HK-2 (cell line): ENCODE data around the gene GSTT2.
"Not testable (repeated sequence)": the region's sequence is repeated elsewhere in the genome, so short reads cannot be mapped to it uniquely, and the experiment has no call there.

Experiments used
- DNase-seq: peaks from one replicate; pipeline ENCODE4 v3.0.0-alpha.2; 2018; ENCODE audit not compliant: unreplicated experiment

The GSTT2 gene

GRCh38 chr22:23979557-23980240 lies at the start of gene GSTT2:
Gene GSTT2 (plus strand): TSS chr22:23980134.
- DNase-seq = not testable (repeated sequence)

DNA sequence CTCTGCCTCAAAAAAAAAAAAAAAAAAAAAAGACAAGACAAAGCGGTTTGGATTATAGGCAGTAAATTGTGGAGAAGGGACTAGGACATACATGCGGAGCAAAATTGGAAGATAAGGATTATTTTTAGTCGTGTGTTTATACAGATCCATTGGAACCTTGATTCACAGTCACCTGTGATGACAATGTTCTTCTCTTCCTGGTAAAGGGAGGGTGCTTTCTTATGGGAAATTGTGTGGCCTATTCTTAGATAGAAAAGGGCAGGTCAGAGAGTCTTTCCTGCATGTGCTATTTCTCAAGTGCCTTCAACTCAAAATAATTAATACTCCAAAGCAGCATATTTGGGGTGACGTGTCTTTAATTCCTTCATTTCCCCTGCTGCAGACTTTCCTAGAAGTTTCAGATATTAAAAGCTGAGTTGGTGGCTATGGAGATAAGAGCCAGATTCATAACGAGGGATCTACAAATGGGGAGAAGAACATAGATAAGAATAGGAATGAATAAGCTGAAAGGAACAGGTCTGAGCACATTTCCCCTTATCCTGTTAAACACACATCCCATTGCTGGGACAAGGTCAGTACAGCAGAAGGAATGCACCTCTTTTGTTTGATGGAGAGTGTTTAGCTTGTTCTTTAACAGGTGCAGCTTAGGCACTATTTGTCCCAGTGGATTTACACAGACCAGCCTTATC lies 41.5 kb upstream of the GSTT2 start:
- DNase-seq = no peak

DNA sequence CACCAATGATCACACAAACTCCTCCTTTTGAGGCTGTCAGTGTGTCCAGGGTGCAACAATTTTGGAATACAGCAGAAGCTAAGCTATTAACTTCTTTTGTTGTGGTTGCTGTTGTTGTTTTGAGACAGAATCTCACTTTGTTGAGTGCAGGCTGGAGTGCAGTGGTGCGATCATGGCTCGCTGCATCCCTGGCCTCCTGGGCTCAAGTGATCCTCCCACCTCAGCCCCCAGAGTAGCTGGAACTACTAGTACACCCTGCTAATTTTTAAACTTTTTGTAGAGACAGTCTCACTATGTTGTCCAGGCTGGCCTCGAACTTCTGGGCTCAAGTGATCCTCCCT lies 40.9 kb upstream of the GSTT2 start:
- no peak for DNase-seq

DNA sequence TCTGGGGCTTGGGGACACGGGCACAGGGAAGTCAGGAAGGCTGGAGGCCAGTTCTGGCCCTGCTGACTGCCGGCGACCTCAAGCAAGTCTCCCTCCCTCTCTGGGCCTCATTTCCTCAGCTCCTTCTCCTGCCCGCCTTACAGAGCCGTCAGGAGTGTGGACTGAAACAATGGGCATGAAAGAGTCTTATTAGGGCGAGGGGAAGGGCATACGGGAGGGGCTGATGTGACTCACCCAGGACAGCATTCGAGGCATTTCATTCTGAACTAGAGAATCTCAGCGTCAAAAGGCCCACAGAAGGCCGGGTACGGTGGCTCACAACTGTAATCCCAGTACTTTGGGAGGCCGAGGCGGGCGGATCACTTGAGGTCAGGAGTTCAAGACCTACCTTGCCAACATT lies 39.8 kb upstream of the GSTT2 start:
- DNase-seq = not testable (repeated sequence)

- DNase-seq = not testable (repeated sequence)
Measured at GRCh38 chr22:23947391-23947790, 32.5 kb upstream of the GSTT2 start.

DNA sequence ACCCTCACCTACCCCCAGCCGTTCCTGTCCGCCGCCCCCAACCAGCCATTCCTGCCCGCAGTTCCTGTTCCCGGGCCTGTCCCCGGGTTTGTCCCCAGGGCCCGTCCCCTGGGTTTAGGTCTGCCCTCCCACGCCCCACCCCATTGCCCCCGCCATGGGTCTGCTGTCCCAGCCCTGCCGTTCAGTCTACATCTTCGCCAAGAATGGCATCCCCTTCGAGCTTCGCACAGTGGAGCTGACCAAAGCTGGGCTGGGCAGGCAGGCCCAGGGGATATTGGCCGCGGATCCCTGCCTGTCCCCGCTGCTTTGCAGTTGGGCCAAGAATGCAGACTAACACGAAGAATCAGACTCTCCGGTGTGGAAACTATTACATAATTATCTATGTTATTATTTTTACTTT lies 30.2 kb upstream of the GSTT2 start:
- DNase-seq = not testable (repeated sequence)

DNA sequence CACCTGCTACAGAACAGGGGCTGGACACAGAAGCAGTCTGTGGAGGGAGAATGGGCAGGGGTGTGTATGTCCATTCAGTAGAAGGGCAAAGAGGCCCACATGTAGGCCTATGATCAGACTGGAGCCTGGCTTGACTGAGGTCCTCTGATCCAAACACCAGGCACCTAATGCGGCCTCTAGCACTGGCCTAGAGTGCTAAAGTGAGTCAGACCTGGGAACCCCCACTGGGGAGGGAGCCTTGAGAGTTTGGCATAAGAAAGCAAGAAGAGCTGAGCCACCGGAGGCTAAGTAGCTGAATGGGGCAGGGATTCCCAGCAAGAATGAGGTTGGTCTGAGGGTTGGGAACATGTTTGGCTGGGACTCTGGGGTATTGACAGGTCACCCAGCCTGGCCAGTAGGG lies 28.6 kb upstream of the GSTT2 start:
- not testable (repeated sequence) for DNase-seq

DNA sequence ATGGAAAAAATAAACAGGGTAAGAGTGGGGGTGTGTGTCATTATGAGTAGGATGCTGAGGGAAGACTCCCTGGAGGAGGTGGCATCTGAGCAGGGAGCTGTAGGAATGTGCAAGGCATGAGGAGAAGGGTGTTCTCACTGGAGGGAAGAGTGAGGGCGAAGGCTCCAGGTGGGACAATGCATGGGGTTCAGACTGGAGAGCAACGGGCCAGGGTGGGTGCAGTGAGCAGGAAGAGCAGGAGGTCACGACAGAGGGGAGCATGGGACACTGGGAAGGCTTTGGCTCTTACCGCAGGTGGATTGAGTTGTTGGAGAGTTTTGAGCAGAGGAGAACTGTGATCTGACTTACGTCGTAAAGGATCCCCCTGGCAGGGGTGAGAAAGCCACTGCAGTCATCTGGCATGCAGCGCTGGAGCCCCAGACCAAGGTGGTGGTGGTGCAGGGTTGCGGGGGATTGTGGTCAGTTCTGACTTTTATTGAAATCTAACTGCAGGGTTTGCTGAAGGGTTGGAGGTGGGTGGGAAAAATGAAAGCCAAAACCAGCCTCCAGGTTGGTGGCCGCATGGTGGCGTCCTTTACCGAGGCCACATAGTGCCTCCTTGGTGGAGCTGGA lies 27.0 kb upstream of the GSTT2 start:
- DNase-seq = not testable (repeated sequence)

DNA sequence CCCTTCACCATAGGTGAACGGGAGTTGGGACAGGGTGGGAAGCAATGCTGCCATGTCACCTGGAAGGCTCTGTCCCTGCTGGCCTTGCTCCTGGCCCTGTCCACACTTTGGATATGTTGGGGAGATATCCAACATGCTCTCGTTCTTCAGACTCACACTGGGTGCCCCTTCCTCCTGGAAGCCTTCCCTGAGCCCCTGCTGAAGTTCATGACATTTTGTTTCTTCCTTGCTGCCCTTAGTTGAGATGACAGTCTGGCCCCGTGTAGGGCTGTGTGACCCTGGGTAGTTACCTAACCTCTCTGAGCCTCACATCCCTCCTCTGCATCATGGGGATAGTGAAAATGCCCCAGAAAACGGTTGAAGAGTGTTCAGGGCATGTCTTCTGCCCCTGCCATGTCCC lies 26.4 kb upstream of the GSTT2 start:
- DNase-seq = not testable (repeated sequence)

DNA sequence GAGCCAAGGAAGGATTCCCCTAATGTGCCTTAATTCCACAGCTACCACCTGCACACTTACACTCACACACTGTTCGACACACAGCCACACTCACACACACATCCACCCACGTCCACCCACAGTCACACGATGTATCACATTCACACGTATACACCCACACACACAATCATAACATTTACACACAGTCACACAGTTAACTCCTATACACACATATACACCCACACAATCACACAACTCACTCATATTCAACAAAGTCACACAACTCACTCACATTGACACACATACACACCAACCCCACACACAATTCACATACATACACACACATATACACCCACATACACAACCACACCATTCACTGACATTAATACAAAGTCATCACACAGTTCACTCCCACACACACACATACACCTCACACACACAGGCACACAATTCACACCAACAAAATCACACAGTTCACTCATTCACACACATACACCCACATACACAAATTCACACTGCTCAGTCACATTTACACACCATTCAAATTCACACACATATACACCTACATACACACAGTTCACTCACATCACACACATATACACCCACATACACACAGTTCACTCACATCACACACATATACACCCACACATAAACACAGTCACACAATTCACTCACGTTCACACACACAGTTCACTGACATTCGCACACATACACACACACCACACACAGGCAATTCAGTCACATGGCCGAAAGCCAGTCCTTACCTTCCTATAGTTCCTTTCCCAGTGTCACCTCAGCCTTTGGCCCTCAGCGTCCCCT lies 25.5 kb upstream of the GSTT2 start:
- not testable (repeated sequence) for DNase-seq

- DNase-seq = not testable (repeated sequence)
Measured at GRCh38 chr22:23954991-23955305, 25.0 kb upstream of the GSTT2 start.

GRCh38 chr22:23955886-23956285 lies 24.0 kb upstream of the GSTT2 start:
- DNase-seq = not testable (repeated sequence)

DNA sequence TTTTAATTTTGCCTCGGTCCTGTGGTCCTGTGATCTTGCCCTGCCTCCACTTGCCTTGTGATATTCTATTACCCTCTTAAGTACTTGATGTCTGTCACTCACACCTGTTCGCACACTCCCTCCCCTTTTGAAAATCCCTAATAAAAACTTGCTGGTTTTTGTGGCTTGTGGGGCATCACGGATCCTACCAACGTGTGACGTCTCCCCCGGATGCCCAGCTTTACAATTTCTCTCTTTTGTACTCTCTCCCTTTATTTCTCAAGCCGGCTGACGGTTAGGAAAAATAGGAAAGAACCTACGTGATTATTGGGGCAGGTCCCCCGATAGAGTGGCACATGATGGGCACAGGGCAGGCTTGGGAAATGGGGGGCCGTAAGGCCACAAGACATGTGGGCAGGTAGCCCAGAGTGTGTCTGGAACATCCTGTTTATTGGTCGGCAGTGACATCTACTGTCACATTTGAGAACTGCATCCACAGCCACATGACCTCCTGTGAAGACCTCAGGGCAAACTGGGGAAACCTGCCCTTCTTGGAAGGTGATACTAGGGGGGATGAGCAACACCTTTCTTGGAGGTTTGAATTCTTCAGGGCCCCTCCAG lies 23.5 kb upstream of the GSTT2 start:
- DNase-seq = peak; percentile 49

GRCh38 chr22:23961084-23961771 lies 18.7 kb upstream of the GSTT2 start, which contains the start of gene GSTT2B:
Gene GSTT2B (minus strand): TSS chr22:23961195. CDS start chr22:23961131, 64 bp downstream.
- DNase-seq = not testable (repeated sequence)

DNA sequence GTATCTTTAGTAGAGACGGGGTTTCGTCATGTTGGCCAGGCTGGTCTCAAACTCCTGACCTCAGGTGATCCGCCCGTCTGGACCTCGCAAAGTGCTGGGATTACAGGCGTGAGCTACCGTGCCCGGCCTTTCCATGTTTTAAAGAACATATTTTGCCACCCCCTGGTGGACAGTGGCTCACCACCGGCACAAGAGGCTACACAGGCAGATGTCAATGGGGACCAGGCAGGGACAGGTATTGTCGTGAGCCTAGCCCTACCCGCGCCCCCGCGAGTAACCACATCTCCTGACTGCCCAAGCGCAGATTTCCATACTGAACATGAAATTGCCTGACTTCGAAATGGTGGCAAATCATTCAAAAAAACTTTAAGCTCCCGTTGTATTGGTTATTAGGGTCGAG lies 13.8 kb upstream of the GSTT2 start:
- not testable (repeated sequence) for DNase-seq

- DNase-seq = not testable (repeated sequence)
Measured at GRCh38 chr22:23966568-23966967, 13.4 kb upstream of the GSTT2 start, which contains the start of gene DDTL. Gene DDTL (plus strand): TSS chr22:23966888. CDS start chr22:23966915, 27 bp downstream.

DNA sequence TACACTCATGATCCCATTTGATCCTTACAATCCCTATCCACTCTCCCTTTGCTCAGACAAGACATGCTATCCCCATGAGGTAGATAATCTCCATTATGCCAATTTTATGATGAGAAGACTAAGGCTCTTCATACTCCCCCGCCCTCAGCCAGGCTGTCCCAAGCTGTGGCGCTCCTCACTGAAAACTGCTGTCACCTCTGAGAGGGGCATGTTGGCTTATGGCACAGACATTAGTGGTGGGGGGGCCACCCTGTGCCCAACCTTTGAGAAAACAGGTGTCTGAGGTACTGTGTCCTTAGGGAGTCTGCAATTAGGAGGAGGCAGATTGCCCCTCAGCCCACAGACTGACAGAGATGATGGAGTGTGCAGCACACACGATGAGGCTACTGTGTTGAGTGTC lies 10.9 kb upstream of the GSTT2 start:
- DNase-seq = no peak

GRCh38 chr22:23970201-23970641 lies 9.7 kb upstream of the GSTT2 start:
- DNase-seq = no peak

DNA sequence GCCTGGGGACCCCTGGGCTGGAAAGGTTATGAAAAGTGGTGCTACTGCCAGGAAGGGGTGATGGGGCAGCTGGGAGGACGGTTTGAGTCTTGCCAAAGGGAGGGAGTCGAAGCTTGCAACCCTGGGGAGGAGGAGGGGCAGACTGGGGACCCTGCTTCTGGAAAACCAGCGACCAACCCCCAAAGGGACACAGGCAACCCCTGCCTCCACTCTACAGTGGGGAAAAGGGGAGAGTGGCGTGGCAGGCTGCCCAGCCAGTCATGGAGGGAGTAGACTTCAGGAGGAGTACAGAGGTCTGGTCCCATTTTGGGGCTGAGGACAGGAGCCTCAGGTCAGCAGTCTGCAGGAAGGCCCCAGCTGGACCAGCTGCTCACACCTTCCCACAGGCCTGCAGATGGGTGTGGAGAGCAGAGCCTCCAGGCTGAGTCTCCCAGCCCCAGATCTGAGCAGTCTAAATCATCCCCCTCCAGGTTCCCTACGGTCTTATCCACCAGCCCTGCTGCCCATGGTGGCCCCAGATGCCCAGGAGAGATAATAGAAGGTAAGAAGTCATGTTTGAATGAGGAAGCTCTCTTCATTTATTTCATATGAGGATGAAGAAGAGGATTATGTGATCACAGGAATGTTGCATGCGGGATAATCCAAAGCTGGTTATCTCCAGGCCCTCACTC lies 9.0 kb upstream of the GSTT2 start:
- DNase-seq = no peak

- DNase-seq = not testable (repeated sequence)
Measured at GRCh38 chr22:23971927-23972326, 8.0 kb upstream of the GSTT2 start.
